Endodermal cell (in vitro differentiated cells): ENCODE results near the gene OCRL. TPM values are rescaled to one million over a fixed set of nuclear protein-coding genes. Genes with fewer than 3 reads are reported as not detected.

Source experiments
- DNase-seq: peaks from one replicate; pipeline ENCODE4 v3.0.0-alpha.2; 2017
- H3K27ac ChIP-seq: 2 replicates; pipeline ENCODE4 v1.5.1; 2013; ENCODE audit warnings: mild to moderate bottlenecking, low read depth, low read length, moderate library complexity
- H3K27me3 ChIP-seq: 2 replicates; pipeline ENCODE4 v1.6.1; 2013; ENCODE audit warnings: mild to moderate bottlenecking, low read length, moderate library complexity; ENCODE audit not compliant: insufficient read depth, control insufficient read depth, poor library complexity, severe bottlenecking
- H3K36me3 ChIP-seq: 2 replicates; pipeline ENCODE4 v1.7.0; 2013; ENCODE audit warnings: mild to moderate bottlenecking, low read length, moderate library complexity; ENCODE audit not compliant: control insufficient read depth, insufficient read depth
- H3K4me1 ChIP-seq: one replicate; pipeline ENCODE4 v1.7.0; 2013; ENCODE audit warnings: low read length; ENCODE audit not compliant: control insufficient read depth, insufficient read depth
- H3K4me3 ChIP-seq: 2 replicates; pipeline ENCODE4 v1.5.1; 2013; ENCODE audit warnings: mild to moderate bottlenecking, low read length, moderate library complexity
- H3K9ac ChIP-seq: 2 replicates; pipeline ENCODE4 v1.6.1; 2013; ENCODE audit warnings: mild to moderate bottlenecking, low read length, moderate library complexity; ENCODE audit not compliant: poor library complexity, severe bottlenecking; ENCODE audit errors: extremely low read depth
- H3K9me3 ChIP-seq: 2 replicates; pipeline ENCODE4 v1.6.1; 2013; ENCODE audit warnings: mild to moderate bottlenecking, low read length, moderate library complexity; ENCODE audit not compliant: control insufficient read depth
- H3K27ac Mint-ChIP-seq: 2 replicates; pipeline ENCODE4 v1.8.0; 2020; ENCODE audit warnings: mixed read lengths
- H3K27me3 Mint-ChIP-seq: 2 replicates; pipeline ENCODE4 v1.8.0; 2021; ENCODE audit warnings: mild to moderate bottlenecking, mixed read lengths; ENCODE audit not compliant: insufficient read depth
- H3K36me3 Mint-ChIP-seq: 2 replicates; pipeline ENCODE4 v1.8.0; 2020; ENCODE audit warnings: low read depth, mixed read lengths
- H3K4me1 Mint-ChIP-seq: 2 replicates; pipeline ENCODE4 v1.8.0; 2020; ENCODE audit warnings: mixed read lengths
- H3K4me3 Mint-ChIP-seq: 2 replicates; pipeline ENCODE4 v1.8.0; 2020; ENCODE audit warnings: mild to moderate bottlenecking, moderate library complexity, mixed read lengths
- H3K9me3 Mint-ChIP-seq: 2 replicates; pipeline ENCODE4 v1.8.0; 2020; ENCODE audit warnings: mild to moderate bottlenecking, mixed read lengths
- CTCF ChIP-seq: fragments of 200-600 bp; sonication (generic); conservative IDR thresholded peaks from 2 replicates; pipeline ENCODE4 v1.5.0; 2021; ENCODE audit warnings: antibody characterized with exemption, mild to moderate bottlenecking
- WGBS, 2 experiments: methylation state at CpG; one replicate each; pipeline versions ENCODE4 v1.1.5 to v1.1.7; 2013; ENCODE audit warnings: missing lambda C conversion rate in 2 of 2, mixed read lengths in 1 of 2; ENCODE audit not compliant: insufficient coverage in 1 of 2, insufficient read length in 1 of 2; 5-methylcytosine and 5-hydroxymethylcytosine counted together
- total RNA-seq, 2 donors: library from RNA; stranded (reverse); fragmentation: NEBNext Ultra II Directional in 1 of 2; extraction: Animal tissue kit (Norgen Biotek cat#: 25700) in 1 of 2; gene quantifications; 2 replicates in 1 of 2; 3 replicates in 1 of 2; pipeline ENCODE4 v1.2.1, GENCODE V29; 2021

OCRL gene
- total RNA-seq, 2 donors from 2014 or later = 14.2 to 27.0 TPM

- Mint-ChIP-seq H3K27ac (no peak overlapping the region), H3K4me1 (peaks cover 14% of the 10 kb centered on the region), H3K36me3 (peaks cover 38% of the 10 kb centered on the region), H3K9me3 (no peaks in the 10 kb centered on the region), H3K4me3 (no peak overlapping the region), H3K27me3 (no peaks in the 10 kb centered on the region)
- DNase-seq = no peak
- 89% methylated on average over 1 of the region's 1 CpG; no CpG with 5 or more reads in 1 of the 2 experiments for WGBS, 2 experiments
- TF ChIP-seq CTCF = no peak
- Histone ChIP-seq H3K9me3 (no peaks in the 10 kb centered on the region), H3K4me3 (no peak overlapping the region), H3K27me3 (no peaks in the 10 kb centered on the region), H3K9ac (no peak overlapping the region), H3K27ac (no peak overlapping the region), H3K36me3 (peaks cover 20% of the 10 kb centered on the region), H3K4me1 (no peaks in the 10 kb centered on the region)
Observed at GRCh38 chrX:129581904-129582303, 41.8 kb downstream of the OCRL start.

GRCh38 chrX:129585167-129585566 is 45.1 kb downstream of the OCRL start:
- Mint-ChIP-seq H3K36me3 (peaks cover 50% of the 10 kb centered on the region), H3K27me3 (no peaks in the 10 kb centered on the region), H3K27ac (no peak overlapping the region), H3K4me1 (peaks cover 6% of the 10 kb centered on the region), H3K4me3 (no peak overlapping the region), H3K9me3 (no peaks in the 10 kb centered on the region)
- H3K9me3 ChIP-seq = no peaks in the 10 kb centered on the region
- TF ChIP-seq CTCF = no peak
- H3K4me3 ChIP-seq = no peak overlapping the region
- no peaks in the 10 kb centered on the region for H3K27me3 ChIP-seq
- peaks cover 25% of the 10 kb centered on the region for H3K36me3 ChIP-seq
- DNase-seq = no peak
- H3K9ac ChIP-seq = no peak overlapping the region
- WGBS, 2 experiments = 83 to 92% methylated on average over 1 of the region's 1 CpG
- no peak overlapping the region for H3K27ac ChIP-seq
- H3K4me1 ChIP-seq = no peaks in the 10 kb centered on the region

GRCh38 chrX:129585691-129586090 is 45.6 kb downstream of the OCRL start:
- H3K27ac ChIP-seq = no peak overlapping the region
- Mint-ChIP-seq H3K9me3 (no peaks in the 10 kb centered on the region), H3K4me1 (peaks cover 6% of the 10 kb centered on the region), H3K27ac (no peak overlapping the region), H3K4me3 (no peak overlapping the region), H3K27me3 (no peaks in the 10 kb centered on the region), H3K36me3 (peaks cover 52% of the 10 kb centered on the region)
- H3K9me3 ChIP-seq = no peaks in the 10 kb centered on the region
- no peak overlapping the region for H3K4me3 ChIP-seq
- no peaks in the 10 kb centered on the region for H3K27me3 ChIP-seq
- WGBS, 2 experiments = 100% methylated on average over 1 of the region's 3 CpGs; no CpG with 5 or more reads in 1 of the 2 experiments
- peaks cover 29% of the 10 kb centered on the region for H3K36me3 ChIP-seq
- no peak for DNase-seq
- TF ChIP-seq CTCF = no peak
- H3K4me1 ChIP-seq = no peaks in the 10 kb centered on the region
- H3K9ac ChIP-seq = no peak overlapping the region
